Measurements from ENCODE around the gene SGTA.
"Not testable (repeated sequence)": the region's sequence is repeated elsewhere in the genome, so short reads cannot be mapped to it uniquely, and the experiment has no call there.

SGTA gene

DNA sequence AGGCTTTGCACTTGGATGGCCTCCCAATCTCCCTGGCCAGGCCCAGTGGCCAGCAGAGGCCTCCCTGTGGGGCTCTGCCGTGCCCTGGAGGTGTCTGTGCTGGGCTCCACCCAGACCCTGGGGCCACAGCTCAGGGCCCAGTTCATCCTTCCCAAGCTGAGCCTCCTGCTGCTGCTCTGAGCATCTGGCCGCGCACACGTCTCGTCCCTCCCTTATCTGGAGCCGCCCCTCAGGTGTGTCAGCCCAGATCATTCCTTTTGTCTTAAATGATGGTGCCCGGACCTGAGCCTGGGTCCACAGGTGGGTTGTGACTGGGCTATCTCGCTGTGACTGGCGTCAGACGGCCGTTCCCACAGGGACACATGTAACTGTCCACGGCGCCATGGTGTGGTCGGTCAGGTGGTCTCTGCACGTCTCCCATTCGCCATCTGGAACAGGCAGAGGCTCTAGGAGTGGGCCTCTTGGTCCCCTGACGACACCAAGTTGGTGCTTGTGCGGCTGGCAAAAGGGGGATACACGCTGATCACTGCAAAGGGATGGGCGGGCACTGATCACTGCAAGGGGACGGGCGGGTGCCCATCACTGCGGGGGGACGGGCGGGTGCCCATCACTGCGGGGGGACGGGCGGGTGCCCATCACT is 22.3 kb upstream of the SGTA start:
- DNase-seq: no peak
- no peak for TF ChIP-seq GATA1 (IDR thresholded peaks at IDR 0.05; ENCODE audit: low read depth, low read length)

- TF ChIP-seq GATA1 (IDR thresholded peaks at IDR 0.05; ENCODE audit: low read depth, low read length): no peak
- no peak for TF ChIP-seq POLR2A (IDR thresholded peaks at IDR 0.05; ENCODE audit: low read length)
- DNase-seq: no peak
Observed at GRCh38 chr19:2804156-2805004, 21.3 kb upstream of the SGTA start.

GRCh38 chr19:2803486-2804155 is 20.5 kb upstream of the SGTA start:
- no peak for TF ChIP-seq POLR2A (IDR thresholded peaks at IDR 0.05; ENCODE audit: low read length)
- no peak for TF ChIP-seq GATA1 (IDR thresholded peaks at IDR 0.05; ENCODE audit: low read depth, low read length)

DNA sequence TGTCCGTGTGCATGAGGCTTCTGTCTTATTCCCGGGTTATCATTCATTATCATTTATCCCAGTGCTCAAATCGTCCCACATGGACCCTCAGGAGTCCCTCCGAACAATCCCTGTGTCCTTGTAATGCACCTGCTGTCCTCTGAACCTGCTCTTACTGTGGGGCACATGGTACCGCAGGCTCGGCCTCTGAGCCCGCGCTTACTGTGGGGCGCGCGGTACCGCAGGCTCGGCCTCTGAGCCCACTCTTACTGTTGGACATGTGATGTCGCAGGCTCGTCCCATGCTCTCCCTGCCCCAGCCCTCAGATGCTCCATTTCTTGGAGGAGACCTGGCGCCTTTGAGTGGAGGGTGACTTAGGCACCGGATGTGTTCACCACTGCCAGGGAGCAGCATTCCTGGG is 19.8 kb upstream of the SGTA start:
- DNase-seq: no peak
- no peak for TF ChIP-seq GATA1 (IDR thresholded peaks at IDR 0.05; ENCODE audit: low read depth, low read length)
- no peak for TF ChIP-seq POLR2A (IDR thresholded peaks at IDR 0.05; ENCODE audit: low read length)

More at GRCh38 chr19:2803486-2804155, 20.5 kb upstream of the SGTA start:
- no peak for DNase-seq

DNA sequence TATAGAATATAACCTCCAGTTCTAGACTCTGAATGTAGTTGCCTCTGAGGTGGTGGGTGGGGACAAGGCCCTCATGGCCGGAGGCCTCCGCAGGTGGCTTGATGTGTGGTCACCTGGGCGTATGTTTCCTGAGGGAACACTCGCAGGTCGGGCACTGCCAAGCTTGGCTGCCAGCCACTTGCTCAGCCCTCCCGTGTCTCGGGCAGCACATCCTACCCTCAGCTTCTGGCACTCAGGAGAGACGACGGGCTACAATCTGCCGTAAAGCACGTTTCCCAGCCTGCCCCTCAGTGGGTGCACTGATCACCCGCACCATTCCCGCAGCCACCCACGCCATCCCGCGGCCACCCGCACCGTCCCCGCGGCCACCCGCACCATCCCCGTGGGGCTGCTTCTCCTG is 17.4 kb upstream of the SGTA start:
- DNase-seq: no peak
- TF ChIP-seq POLR2A (IDR thresholded peaks at IDR 0.05; ENCODE audit: low read length) (no peak), GATA1 (IDR thresholded peaks at IDR 0.05; ENCODE audit: low read depth, low read length) (no peak)

- DNase-seq: no peak
- no peak for TF ChIP-seq GATA1 (IDR thresholded peaks at IDR 0.05; ENCODE audit: low read depth, low read length)
- no peak for TF ChIP-seq POLR2A (IDR thresholded peaks at IDR 0.05; ENCODE audit: low read length)
Observed at GRCh38 chr19:2799273-2800020, 16.4 kb upstream of the SGTA start.

- peak; percentile 57 to 76 for DNase-seq
- no peak for TF ChIP-seq POLR2A (IDR thresholded peaks at IDR 0.05; ENCODE audit: low read length)
- no peak for TF ChIP-seq GATA1 (IDR thresholded peaks at IDR 0.05; ENCODE audit: low read depth, low read length)
Observed at GRCh38 chr19:2798733-2799132, 15.7 kb upstream of the SGTA start.

DNA sequence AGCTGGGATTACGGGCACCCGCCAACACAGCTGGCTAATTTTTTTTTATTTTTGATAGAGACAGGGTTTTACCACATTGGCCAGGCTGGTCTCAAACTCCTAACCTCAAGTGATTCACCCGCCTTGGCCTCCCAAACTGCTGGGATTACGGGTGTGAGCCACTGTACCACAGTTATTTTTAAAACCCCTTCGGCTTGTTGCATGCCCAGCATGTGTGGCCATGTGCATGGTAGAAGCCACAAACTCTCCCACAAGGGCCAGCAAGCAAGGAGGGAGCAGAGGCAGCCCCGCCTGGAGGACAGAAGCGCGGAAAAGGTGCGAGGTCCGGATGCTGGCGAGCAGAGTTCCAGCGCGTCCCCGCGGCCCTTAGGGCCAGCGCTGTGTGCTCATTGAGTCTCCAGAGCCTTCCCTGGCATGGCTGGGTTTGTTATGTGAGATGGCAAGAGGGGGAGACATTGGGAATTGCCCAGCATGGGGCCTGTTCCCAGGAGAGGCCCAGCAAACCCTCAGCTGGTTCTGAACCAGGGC is 15.1 kb upstream of the SGTA start:
- no peak for TF ChIP-seq POLR2A (IDR thresholded peaks at IDR 0.05; ENCODE audit: low read length)
- DNase-seq: no peak

GRCh38 chr19:2797280-2797679 is 14.2 kb upstream of the SGTA start:
- TF ChIP-seq POLR2A (IDR thresholded peaks at IDR 0.05; ENCODE audit: low read length) (no peak), GATA1 (IDR thresholded peaks at IDR 0.05; ENCODE audit: low read depth, low read length) (no peak)
- DNase-seq: no peak

- TF ChIP-seq POLR2A (IDR thresholded peaks at IDR 0.05; ENCODE audit: low read length) (no peak), GATA1 (IDR thresholded peaks at IDR 0.05; ENCODE audit: low read depth, low read length) (no peak)
- no peak for DNase-seq
Observed at GRCh38 chr19:2796659-2797266, 13.7 kb upstream of the SGTA start.

GRCh38 chr19:2795827-2796658 is 13.0 kb upstream of the SGTA start:
- no peak for TF ChIP-seq GATA1 (IDR thresholded peaks at IDR 0.05; ENCODE audit: low read depth, low read length)
- DNase-seq: no peak

- TF ChIP-seq GATA1 (IDR thresholded peaks at IDR 0.05; ENCODE audit: low read depth, low read length) (no peak), POLR2A (IDR thresholded peaks at IDR 0.05; ENCODE audit: low read length) (no peak)
Observed at GRCh38 chr19:2793577-2793976, 10.5 kb upstream of the SGTA start.

GRCh38 chr19:2793126-2793525 is 10.1 kb upstream of the SGTA start:
- TF ChIP-seq GATA1 (IDR thresholded peaks at IDR 0.05; ENCODE audit: low read depth, low read length): no peak
- TF ChIP-seq POLR2A (IDR thresholded peaks at IDR 0.05; ENCODE audit: low read length): no peak
- DNase-seq: no peak

More at GRCh38 chr19:2793577-2793976, 10.5 kb upstream of the SGTA start:
- DNase-seq: no peak

GRCh38 chr19:2792666-2793065 is 9.6 kb upstream of the SGTA start:
- DNase-seq: not testable (repeated sequence)

Measured in erythroblast (primary cell).